Thyroid gland (tissue), 4 donors: ENCODE results near the gene CDH22.

Experiments used
- POLR2A ChIP-seq, 2 donors: fragments of 450-650 bp; IDR thresholded peaks; one replicate each; pipeline ENCODE4 v1.6.1; 2017; ENCODE audit warnings: antibody characterized with exemption in 2 of 2, mild to moderate bottlenecking in 2 of 2, moderate library complexity in 1 of 2
- TF ChIP-seq, protein P1 (sequence below), 6 experiments: fragments of 200-600 bp in 3 of 6; fragments of 450-650 bp in 3 of 6; sonication (generic) in 3 of 6; IDR thresholded peaks; one replicate each; pipeline ENCODE4 v1.5.1; 2016 to 2019; ENCODE audit warnings: antibody characterized with exemption in 6 of 6, mild to moderate bottlenecking in 2 of 6, inconsistent platforms in 1 of 6, moderate library complexity in 1 of 6

DNA sequence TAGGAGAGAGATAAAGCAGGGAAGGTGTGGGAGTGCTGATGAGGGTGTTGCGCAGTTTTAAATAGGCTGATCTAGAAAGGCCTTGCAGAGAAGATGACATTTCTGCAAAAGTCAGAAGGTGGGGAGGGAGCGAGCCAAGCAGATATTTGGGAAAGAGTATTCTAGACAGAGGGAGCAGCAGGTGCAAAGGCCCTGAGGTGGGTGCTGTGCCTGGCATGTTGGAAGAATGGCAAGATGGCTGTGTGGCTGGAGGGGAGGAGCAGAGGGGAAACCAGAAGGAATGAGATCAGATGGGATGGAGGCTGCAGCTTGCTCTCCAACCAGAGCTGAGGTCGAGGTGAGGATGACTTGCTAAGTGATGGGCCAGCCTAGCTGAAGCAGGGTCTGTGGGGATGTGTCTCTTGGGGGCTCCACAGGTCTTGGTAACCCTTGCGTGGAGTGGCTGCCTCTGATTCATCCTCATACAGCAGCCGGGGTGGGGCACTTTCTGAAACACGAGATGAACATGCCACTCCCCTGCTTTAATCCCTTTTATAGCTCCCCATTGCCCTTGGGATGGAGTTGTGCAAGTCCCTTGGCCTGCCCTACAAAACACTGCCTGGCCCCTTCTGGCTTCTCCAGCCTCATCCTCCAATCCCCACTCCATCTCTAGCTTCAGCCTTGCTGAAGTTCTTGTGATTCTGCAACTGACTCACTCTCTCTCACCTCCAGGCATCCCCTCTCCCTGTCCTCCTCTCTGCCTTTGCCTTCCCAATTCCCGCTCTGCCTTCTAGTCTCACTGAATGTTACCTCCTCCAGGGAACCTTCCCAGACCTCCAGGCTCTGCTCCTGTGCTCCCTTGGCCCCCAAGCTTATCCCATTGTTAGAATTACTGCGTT is 94.1 kb downstream of the CDH22 start:
- TF ChIP-seq, protein P1, sequence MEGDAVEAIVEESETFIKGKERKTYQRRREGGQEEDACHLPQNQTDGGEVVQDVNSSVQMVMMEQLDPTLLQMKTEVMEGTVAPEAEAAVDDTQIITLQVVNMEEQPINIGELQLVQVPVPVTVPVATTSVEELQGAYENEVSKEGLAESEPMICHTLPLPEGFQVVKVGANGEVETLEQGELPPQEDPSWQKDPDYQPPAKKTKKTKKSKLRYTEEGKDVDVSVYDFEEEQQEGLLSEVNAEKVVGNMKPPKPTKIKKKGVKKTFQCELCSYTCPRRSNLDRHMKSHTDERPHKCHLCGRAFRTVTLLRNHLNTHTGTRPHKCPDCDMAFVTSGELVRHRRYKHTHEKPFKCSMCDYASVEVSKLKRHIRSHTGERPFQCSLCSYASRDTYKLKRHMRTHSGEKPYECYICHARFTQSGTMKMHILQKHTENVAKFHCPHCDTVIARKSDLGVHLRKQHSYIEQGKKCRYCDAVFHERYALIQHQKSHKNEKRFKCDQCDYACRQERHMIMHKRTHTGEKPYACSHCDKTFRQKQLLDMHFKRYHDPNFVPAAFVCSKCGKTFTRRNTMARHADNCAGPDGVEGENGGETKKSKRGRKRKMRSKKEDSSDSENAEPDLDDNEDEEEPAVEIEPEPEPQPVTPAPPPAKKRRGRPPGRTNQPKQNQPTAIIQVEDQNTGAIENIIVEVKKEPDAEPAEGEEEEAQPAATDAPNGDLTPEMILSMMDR (IDR thresholded peaks at IDR 0.05) = no peak
- no peak for TF ChIP-seq POLR2A (IDR thresholded peaks at IDR 0.05)
